Muscle layer of colon (tissue), 2 donors: ENCODE measurements around the gene MPST.

Experiments used
- H3K27ac ChIP-seq: one replicate; pipeline ENCODE4 v1.7.0; 2013; ENCODE audit warnings: low read depth, mild to moderate bottlenecking, low read length, moderate library complexity
- H3K27me3 ChIP-seq, 2 donors: one replicate each; pipeline ENCODE4 v1.7.0; 2013; ENCODE audit warnings: low read length in 2 of 2, mild to moderate bottlenecking in 2 of 2; ENCODE audit not compliant: insufficient read depth in 2 of 2, control insufficient read depth in 1 of 2
- H3K36me3 ChIP-seq: one replicate; pipeline ENCODE4 v1.7.0; 2013; ENCODE audit warnings: mild to moderate bottlenecking, low read length; ENCODE audit not compliant: insufficient read depth
- H3K4me1 ChIP-seq: one replicate; pipeline ENCODE4 v1.7.0; 2013; ENCODE audit warnings: mild to moderate bottlenecking, low read length; ENCODE audit not compliant: insufficient read depth
- H3K4me3 ChIP-seq, 2 donors: one replicate each; pipeline ENCODE4 v1.7.0; 2013; ENCODE audit warnings: low read length in 2 of 2, low read depth in 1 of 2, mild to moderate bottlenecking in 1 of 2, moderate library complexity in 1 of 2
- H3K9ac ChIP-seq: one replicate; pipeline ENCODE4 v1.7.0; 2013; ENCODE audit warnings: low read length
- H3K9me3 ChIP-seq: one replicate; pipeline ENCODE4 v1.7.0; 2013; ENCODE audit warnings: mild to moderate bottlenecking, low read length
- donor health status: abdominal sarcoma.
- donor health status: Adenocarcinoma of cecum.

The MPST gene

DNA sequence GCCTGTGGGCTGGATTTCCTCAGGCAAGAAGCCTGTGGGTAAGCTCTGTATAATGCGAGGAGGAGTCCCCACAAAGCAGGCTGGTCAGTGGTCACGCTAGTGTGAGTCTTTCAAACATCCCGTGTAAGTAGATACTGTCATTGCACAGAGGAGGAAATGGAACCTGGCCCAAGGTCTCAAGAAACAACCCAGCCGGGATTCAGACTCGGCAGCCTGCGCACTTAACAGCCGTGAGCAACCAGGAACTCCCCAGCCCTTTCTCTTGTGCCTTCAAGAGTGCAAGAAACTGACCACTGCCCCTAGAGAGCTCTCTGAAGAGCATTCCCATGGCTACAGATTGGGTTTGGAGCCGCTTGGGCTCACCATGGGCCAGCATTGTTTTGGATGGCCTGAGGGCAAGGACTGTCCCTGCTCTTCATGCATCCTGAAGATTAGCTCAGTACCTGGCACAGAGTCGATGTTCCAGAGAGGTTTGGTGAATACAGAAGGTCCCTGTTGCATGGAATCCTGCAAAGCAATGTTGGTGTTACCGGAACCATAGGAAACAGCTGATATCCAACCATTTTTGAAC lies 6.0 kb downstream of the MPST start:
- no peak overlapping the region for H3K27ac ChIP-seq
- peaks cover 8% of the 10 kb centered on the region for H3K4me1 ChIP-seq
- peaks cover 35% of the 10 kb centered on the region for H3K36me3 ChIP-seq
- no peak overlapping the region for H3K4me3 ChIP-seq
- H3K9ac ChIP-seq: no peak overlapping the region
- H3K27me3 ChIP-seq: no peaks in the 10 kb centered on the region
- H3K9me3 ChIP-seq: no peaks in the 10 kb centered on the region

- Histone ChIP-seq H3K9me3 (no peaks in the 10 kb centered on the region), H3K9ac (no peak overlapping the region), H3K4me1 (peaks cover 5% of the 10 kb centered on the region), H3K36me3 (peaks cover 37% of the 10 kb centered on the region), H3K27ac (no peak overlapping the region), H3K4me3 (no peak overlapping the region), H3K27me3 (no peaks in the 10 kb centered on the region)
Measured at GRCh38 chr22:37026325-37026724, 6.8 kb downstream of the MPST start.

DNA sequence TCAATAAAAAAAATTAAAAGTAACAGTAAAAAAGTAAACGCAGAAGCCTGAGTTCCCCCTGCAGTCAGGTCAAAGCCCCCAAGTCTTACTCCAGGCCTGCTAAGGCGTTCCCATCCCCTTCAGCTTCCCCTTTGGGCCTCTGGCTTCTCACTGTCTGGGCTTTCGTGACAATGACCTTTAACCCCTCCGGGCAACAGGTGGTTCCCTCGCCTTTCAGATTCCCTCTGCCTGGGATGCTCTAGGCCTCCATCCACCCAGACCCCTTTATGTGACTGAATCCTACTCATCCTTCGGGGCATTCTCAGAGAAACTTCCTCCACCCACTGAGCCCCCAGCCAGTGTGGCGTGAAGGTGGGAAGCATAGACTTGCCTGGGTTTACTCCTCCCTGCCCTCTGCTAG lies 8.0 kb downstream of the MPST start:
- Histone ChIP-seq H3K9me3 (no peaks in the 10 kb centered on the region), H3K4me3 (no peak overlapping the region), H3K36me3 (peaks cover 37% of the 10 kb centered on the region), H3K27me3 (no peaks in the 10 kb centered on the region), H3K4me1 (no peaks in the 10 kb centered on the region), H3K9ac (no peak overlapping the region), H3K27ac (no peak overlapping the region)

DNA sequence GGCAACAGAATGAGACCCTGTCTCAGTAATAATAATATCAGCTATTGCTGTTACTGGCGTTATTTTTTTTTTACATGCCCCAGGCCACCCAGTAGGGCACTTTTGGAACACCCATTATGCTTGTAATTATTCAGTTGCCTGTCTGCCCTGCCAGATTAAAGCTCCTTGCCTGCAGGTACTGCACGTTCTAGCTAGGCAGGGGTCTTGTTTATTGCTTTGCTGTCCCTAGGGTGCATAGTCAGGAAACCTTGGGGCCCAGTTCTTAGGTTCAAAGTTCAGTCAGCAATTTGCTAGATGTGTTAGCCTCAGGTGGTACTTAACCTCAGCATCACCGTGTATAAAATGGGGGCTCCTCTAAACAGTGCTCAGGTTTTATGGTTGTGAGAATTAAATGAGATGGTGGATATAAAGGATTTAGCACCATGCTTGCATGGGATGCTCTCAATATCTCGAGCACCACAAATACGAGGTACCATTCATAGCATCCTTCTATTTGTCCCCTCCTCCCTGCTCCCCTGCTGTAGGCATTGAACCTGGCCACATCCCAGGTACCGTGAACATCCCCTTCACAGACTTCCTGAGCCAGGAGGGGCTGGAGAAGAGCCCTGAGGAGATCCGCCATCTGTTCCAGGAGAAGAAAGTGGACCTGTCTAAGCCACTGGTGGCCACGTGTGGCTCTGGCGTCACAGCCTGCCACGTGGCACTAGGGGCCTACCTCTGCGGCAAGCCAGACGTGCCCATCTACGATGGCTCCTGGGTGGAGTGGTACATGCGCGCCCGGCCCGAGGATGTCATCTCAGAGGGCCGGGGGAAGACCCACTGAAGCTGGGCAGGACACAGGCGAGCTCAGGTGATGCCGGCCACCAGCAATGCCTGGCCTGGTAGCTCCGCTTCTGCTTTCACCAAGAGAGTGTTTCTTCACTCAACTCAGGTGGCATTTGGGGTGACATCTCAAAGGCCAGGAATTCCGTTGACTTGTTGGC lies 9.4 kb downstream of the MPST start:
- no peak overlapping the region for H3K9ac ChIP-seq
- no peaks in the 10 kb centered on the region for H3K4me1 ChIP-seq
- H3K9me3 ChIP-seq: no peaks in the 10 kb centered on the region
- H3K27ac ChIP-seq: no peak overlapping the region
- H3K36me3 ChIP-seq: peaks cover 37% of the 10 kb centered on the region
- H3K4me3 ChIP-seq: no peak overlapping the region
- no peaks in the 10 kb centered on the region for H3K27me3 ChIP-seq

- Histone ChIP-seq H3K4me3 (no peak overlapping the region), H3K36me3 (peaks cover 24% of the 10 kb centered on the region), H3K9me3 (no peaks in the 10 kb centered on the region), H3K4me1 (no peaks in the 10 kb centered on the region), H3K27ac (no peak overlapping the region), H3K9ac (no peak overlapping the region), H3K27me3 (no peaks in the 10 kb centered on the region)
Measured at GRCh38 chr22:37030560-37031281, 11.2 kb downstream of the MPST start.

DNA sequence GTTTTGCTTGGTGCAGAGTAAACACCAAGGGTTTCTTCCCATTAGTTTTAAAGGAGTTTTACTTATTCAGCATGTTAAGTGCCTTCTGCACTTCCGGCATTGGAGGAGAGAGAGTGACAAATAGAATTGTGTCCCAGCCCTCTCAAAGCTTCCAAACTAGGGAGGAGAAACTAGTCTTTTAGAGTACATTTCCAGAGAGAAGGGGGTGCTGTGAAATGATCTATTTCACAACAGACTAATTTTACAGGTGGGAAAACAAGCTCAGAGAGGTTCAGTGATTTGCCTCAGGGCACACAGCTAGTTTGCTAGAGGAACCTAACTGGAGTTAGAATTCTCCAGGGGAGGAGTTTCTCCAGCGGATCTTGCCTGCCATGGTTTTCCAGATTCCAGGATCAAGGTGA lies 12.6 kb downstream of the MPST start:
- no peak overlapping the region for H3K4me3 ChIP-seq
- H3K36me3 ChIP-seq: peaks cover 15% of the 10 kb centered on the region
- H3K27me3 ChIP-seq: peaks cover 0 to 2% of the 10 kb centered on the region in 2 donors
- H3K9ac ChIP-seq: no peak overlapping the region
- no peaks in the 10 kb centered on the region for H3K9me3 ChIP-seq
- no peaks in the 10 kb centered on the region for H3K4me1 ChIP-seq
- H3K27ac ChIP-seq: no peak overlapping the region

DNA sequence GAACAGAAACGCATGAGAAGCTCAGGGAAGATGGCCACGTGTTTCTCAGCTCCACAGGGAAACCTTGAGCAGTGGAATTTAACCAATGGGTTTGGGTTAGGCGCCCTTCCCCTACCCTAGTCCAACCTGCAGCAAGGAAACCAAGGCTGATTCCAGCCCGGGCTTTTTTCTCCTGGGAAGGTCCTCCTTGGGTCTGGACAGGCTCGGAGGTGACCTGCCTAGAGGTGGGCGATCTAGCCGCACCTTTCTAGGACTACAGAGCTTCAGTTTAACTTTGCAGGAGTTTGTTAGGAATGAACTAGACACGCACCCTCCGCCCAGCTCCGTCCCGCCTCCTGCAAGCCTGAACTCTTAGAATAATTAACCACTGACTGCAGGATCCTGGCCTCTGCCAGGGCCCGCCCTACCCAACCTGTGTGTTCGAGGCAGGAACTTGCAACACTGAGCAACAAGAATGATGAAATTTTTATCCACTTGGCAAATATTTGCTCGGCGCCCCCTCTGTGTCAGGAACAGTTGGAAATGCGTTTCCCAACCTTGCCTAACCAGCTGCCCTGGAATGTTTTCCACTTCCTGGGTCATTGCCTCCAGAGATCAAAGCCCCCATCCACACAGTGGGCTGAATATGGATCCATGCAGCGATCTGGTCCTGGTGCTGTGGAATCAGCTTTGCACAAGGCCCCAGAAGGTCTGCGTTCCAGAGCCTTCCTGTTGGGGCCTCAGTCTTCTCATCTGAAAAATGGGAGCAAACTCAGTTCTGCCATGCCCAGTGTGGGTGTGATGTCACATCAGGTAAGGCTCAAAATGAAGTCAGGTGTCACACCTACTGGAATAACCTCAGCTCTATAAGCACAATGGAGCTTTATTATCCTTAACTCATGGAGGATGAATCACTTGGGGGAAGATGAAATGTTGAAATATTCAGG lies 13.3 kb downstream of the MPST start:
- H3K4me3 ChIP-seq: no peak overlapping the region
- no peak overlapping the region for H3K9ac ChIP-seq

DNA sequence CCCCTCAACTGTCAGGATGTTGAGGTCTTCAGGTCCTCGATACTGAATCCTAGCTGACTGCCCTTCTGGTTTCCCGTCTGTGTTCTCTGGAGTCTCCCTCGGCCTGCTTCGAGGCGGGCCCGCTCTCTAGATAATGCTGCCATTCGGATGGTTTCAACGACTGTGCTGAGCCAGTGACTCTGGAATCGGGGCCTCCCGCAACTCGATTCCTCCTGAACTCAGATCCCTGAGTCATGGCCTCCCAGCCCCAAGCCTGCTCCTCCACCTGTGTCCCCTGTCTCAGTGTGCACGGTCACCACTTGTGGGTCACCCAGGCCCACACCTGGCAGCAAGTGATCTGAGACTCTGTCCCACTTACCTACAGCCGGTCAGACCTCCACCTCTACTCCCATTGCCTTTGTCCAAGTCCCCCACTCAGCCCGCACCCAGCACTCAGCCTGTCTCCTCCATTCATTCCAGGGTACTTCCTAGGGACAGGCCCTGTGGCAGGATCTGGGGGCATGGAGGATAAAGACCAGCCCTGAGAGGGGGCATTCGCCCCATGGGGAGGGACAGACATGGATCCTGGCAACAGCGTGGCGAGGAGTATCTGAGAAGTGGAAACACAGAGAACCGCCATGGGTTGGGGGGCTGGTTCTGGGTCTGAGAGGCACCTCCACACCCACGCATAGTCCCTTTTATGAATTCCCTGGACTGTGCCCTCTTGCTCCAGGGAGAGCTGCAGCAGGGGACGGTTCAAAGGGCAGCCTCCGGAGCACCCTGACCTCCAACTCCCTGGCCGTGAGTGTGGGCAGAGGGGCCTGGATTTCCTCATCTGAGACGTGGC lies 14.3 kb downstream of the MPST start:
- Histone ChIP-seq H3K9ac (no peak overlapping the region), H3K4me1 (no peaks in the 10 kb centered on the region)

More for the DNA sequence above, 13.3 kb downstream of the MPST start:
- Histone ChIP-seq H3K9me3 (no peaks in the 10 kb centered on the region), H3K4me1 (no peaks in the 10 kb centered on the region), H3K27ac (no peak overlapping the region), H3K27me3 (peaks cover 5 to 8% of the 10 kb centered on the region in 2 donors), H3K36me3 (peaks cover 9% of the 10 kb centered on the region)

GRCh38 chr22:37036655-37037377 lies 17.3 kb downstream of the MPST start:
- Histone ChIP-seq H3K4me3 (no peak overlapping the region), H3K27me3 (peaks cover 6 to 8% of the 10 kb centered on the region in 2 donors), H3K9me3 (no peaks in the 10 kb centered on the region), H3K27ac (no peak overlapping the region), H3K9ac (no peak overlapping the region), H3K36me3 (no peaks in the 10 kb centered on the region), H3K4me1 (no peaks in the 10 kb centered on the region)

More for the DNA sequence above, 14.3 kb downstream of the MPST start:
- no peaks in the 10 kb centered on the region for H3K9me3 ChIP-seq
- no peak overlapping the region for H3K4me3 ChIP-seq
- peaks cover 8% of the 10 kb centered on the region for H3K36me3 ChIP-seq
- H3K27ac ChIP-seq: no peak overlapping the region
- H3K27me3 ChIP-seq: peaks cover 6 to 8% of the 10 kb centered on the region in 2 donors

DNA sequence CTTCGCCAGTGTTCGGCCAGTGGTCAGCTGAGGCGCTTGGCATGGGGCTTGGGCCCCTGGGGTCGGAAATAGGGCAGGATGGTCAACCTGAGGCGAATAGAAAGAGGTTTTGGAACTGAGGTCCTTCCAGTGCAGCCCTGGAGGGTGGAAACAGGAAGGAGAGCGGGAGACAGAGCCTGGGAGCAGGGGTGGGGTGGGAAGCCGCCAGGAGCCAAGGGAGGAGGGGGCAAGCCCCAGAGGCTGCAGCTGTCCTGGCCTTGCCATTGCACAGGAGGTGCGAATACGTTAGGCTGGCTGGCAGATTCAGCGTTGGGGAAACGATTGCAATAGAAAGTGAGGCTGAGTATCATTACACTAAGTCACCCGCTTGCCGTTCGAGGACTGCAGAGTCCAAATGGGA lies 18.1 kb downstream of the MPST start:
- Histone ChIP-seq H3K9me3 (no peaks in the 10 kb centered on the region), H3K4me1 (no peaks in the 10 kb centered on the region), H3K4me3 (no peak overlapping the region), H3K9ac (no peak overlapping the region), H3K36me3 (no peaks in the 10 kb centered on the region), H3K27me3 (peaks cover 6 to 8% of the 10 kb centered on the region in 2 donors), H3K27ac (no peak overlapping the region)
